Testis (tissue), 3 donors: ENCODE measurements around the gene SLC25A44. TPM values are rescaled to one million over a fixed set of nuclear protein-coding genes. Genes with fewer than 3 reads are reported as not detected.

Source experiments
- DNase-seq: peaks from one replicate; pipeline ENCODE4 v3.0.0-alpha.2; 2019
- H3K27ac ChIP-seq, 2 donors: fragments of 200-600 bp; sonication (generic); one replicate each; pipeline ENCODE4 v1.5.1; 2019
- H3K27me3 ChIP-seq: fragments of 200-600 bp; sonication (generic); one replicate; pipeline ENCODE4 v1.5.1; 2019
- H3K36me3 ChIP-seq: fragments of 200-600 bp; sonication (generic); one replicate; pipeline ENCODE4 v1.5.1; 2017; ENCODE audit warnings: low read depth; ENCODE audit errors: missing control alignments
- H3K4me1 ChIP-seq: fragments of 200-600 bp; sonication (generic); one replicate; pipeline ENCODE4 v1.5.1; 2019
- H3K4me3 ChIP-seq, 2 donors: fragments of 200-600 bp; sonication (generic); one replicate each; pipeline ENCODE4 v1.5.1; 2017 to 2019
- H3K9me3 ChIP-seq: fragments of 200-600 bp; sonication (generic); one replicate; pipeline ENCODE4 v1.5.1; 2017
- CTCF ChIP-seq, 3 experiments: fragments of 450-650 bp in 2 of 3; fragments of 200-600 bp in 1 of 3; sonication (generic) in 1 of 3; IDR thresholded peaks; one replicate each; pipeline ENCODE4 v1.5.1; 2016 to 2019; ENCODE audit warnings: antibody characterized with exemption in 3 of 3, mild to moderate bottlenecking in 2 of 3, moderate library complexity in 1 of 3
- POLR2A ChIP-seq: fragments of 450-650 bp; IDR thresholded peaks from one replicate; pipeline ENCODE4 v1.6.1; 2017; ENCODE audit warnings: antibody characterized with exemption, mild to moderate bottlenecking, moderate library complexity
- WGBS, 2 donors: methylation state at CpG; one replicate each; pipeline ENCODE4 v1.1.5; 2018; 5-methylcytosine and 5-hydroxymethylcytosine counted together
- intact Hi-C: fragments of 100-400 bp; cut with DNase I; formaldehyde crosslinking; loops from one replicate; pipeline ENCODE4 v1.15.1; 2023; ENCODE audit warnings: low total_unique reads
- polyA plus RNA-seq: library from polyadenylated mRNA; stranded (reverse); fragments of 350-450 nt; fragmentation: Illumina TruSeq; extraction: RNeasy Lipid Tissue Mini Kit (QIAGEN cat#74804); gene quantifications from one replicate; pipeline ENCODE4 v1.2.3, GENCODE V29; 2014; ENCODE audit warnings: low read depth, low replicate concordance; ENCODE audit not compliant: insufficient read depth
- total RNA-seq, 2 donors: library from RNA; depleted of rRNA; stranded (reverse); fragments of >200 nt; gene quantifications; one replicate each; pipeline ENCODE4 v1.2.3, GENCODE V29; 2016

Gene SLC25A44
- total and polyA plus RNA-seq, 3 donors from 2014 or later, result 32.4 to 34.2 (median 32.8) TPM

- DNase-seq, result no peak
- Histone ChIP-seq H3K27ac (no peak overlapping the region), H3K36me3 (no peaks in the 10 kb centered on the region), H3K4me1 (peaks cover 25% of the 10 kb centered on the region), H3K4me3 (no peak overlapping the region), H3K9me3 (no peaks in the 10 kb centered on the region), H3K27me3 (no peaks in the 10 kb centered on the region)
- intact Hi-C loops, result no loop called here
- TF ChIP-seq CTCF (IDR thresholded peaks at IDR 0.05) (no peak), POLR2A (no peak)
- WGBS, 2 donors, result 41 to 46% methylated on average over 5 to 10 of the region's 10 CpGs
Observed at GRCh38 chr1:156246241-156246780, 52.4 kb downstream of the SLC25A44 start.

- Histone ChIP-seq H3K27me3 (no peaks in the 10 kb centered on the region), H3K36me3 (no peaks in the 10 kb centered on the region), H3K4me1 (peaks cover 25% of the 10 kb centered on the region), H3K9me3 (no peaks in the 10 kb centered on the region), H3K27ac (no peak overlapping the region), H3K4me3 (no peak overlapping the region)
- TF ChIP-seq POLR2A (no peak), CTCF (IDR thresholded peaks at IDR 0.05) (no peak)
- no peak for DNase-seq
- 61 to 64% methylated on average over 5 to 12 of the region's 16 CpGs for WGBS, 2 donors
- intact Hi-C loops, result no loop called here
Observed at GRCh38 chr1:156246781-156247459, 53.0 kb downstream of the SLC25A44 start.

GRCh38 chr1:156247460-156248322, 53.8 kb downstream of the SLC25A44 start, which contains the start of gene PAQR6:
Gene PAQR6 (minus strand): TSS chr1:156248056. CDS start chr1:156246731, 1,325 bp downstream.
- Histone ChIP-seq H3K9me3 (no peaks in the 10 kb centered on the region), H3K27ac (no peak within 1 kb of the TSS), H3K4me1 (peaks cover 25% of the 10 kb centered on the region), H3K27me3 (no peaks in the 10 kb centered on the region), H3K4me3 (no peak within 1 kb of the TSS), H3K36me3 (no peaks in the 10 kb centered on the region)
- TF ChIP-seq POLR2A, result no peak
- no peak for TF ChIP-seq CTCF (IDR thresholded peaks at IDR 0.05)
- WGBS, 2 donors, result 49 to 55% methylated on average over 9 to 16 of the region's 16 CpGs
- intact Hi-C loops, result no loop called here
- peak; percentile 58 for DNase-seq

DNA sequence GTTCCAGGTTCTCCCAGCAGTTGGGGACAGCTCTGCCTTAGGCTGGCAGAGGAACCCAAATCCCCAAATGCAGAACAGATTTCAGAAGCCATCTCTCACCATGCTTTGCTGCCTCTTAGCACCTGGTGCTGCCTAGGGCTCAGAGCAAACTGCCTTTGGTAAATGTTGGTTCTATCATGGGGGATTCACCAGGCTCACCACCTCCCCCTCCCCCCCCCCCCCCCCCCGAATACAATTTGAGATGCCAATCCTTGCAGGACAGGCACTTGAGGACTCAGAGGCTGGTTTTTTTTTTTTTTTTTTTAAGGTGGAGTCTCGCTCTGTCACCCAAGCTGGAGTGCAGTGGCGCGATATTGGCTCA, 54.4 kb downstream of the SLC25A44 start:
- no peaks in the 10 kb centered on the region for H3K36me3 ChIP-seq
- H3K4me3 ChIP-seq, result no peak overlapping the region
- H3K4me1 ChIP-seq, result peaks cover 25% of the 10 kb centered on the region
- DNase-seq, result no peak
- TF ChIP-seq POLR2A, result no peak
- TF ChIP-seq CTCF (IDR thresholded peaks at IDR 0.05), result no peak
- H3K9me3 ChIP-seq, result no peaks in the 10 kb centered on the region
- WGBS, 2 donors, result 76 to 82% methylated on average over 4 of the region's 4 CpGs
- intact Hi-C loops, result no loop called here
- H3K27me3 ChIP-seq, result no peaks in the 10 kb centered on the region
- no peak overlapping the region for H3K27ac ChIP-seq
